D721Med (cell line): ENCODE measurements around the gene RHOD.

ENCODE experiments used
- DNase-seq: peaks from one replicate; pipeline ENCODE4 v3.0.0; 2011; ENCODE audit warnings: low spot score; ENCODE audit not compliant: insufficient read length
- FAIRE-seq: peaks from 2 replicates; lab custom pipeline; 2011; peaks lifted over from hg19 to GRCh38; lab: Jason Lieb, UNC
- CTCF ChIP-seq: IDR thresholded peaks from 2 replicates; pipeline ENCODE4 v1.5.1; 2012; ENCODE audit warnings: mild to moderate bottlenecking, control low read depth; ENCODE audit not compliant: insufficient read depth; ENCODE audit errors: missing control alignments

Gene RHOD

GRCh38 chr11:67111261-67111660 lies 54.6 kb downstream of the RHOD start:
- FAIRE-seq: no peak
- TF ChIP-seq CTCF: no peak
- no peak for DNase-seq

- TF ChIP-seq CTCF: no peak
- DNase-seq (no peak), FAIRE-seq (no peak)
Measured at GRCh38 chr11:67113231-67113721, 56.6 kb downstream of the RHOD start.

GRCh38 chr11:67114275-67114896 lies 57.7 kb downstream of the RHOD start:
- TF ChIP-seq CTCF: no peak
- DNase-seq (no peak), FAIRE-seq (no peak)

- DNase-seq (no peak), FAIRE-seq (no peak)
- no peak for TF ChIP-seq CTCF
Measured at GRCh38 chr11:67116758-67117105, 60.1 kb downstream of the RHOD start.

- FAIRE-seq (no peak), DNase-seq (no peak)
- no peak for TF ChIP-seq CTCF
Measured at GRCh38 chr11:67117176-67117575, 60.5 kb downstream of the RHOD start.

GRCh38 chr11:67117672-67118180 lies 61.1 kb downstream of the RHOD start:
- FAIRE-seq (no peak), DNase-seq (no peak)
- TF ChIP-seq CTCF: no peak

GRCh38 chr11:67118181-67118766 lies 61.6 kb downstream of the RHOD start:
- FAIRE-seq: no peak
- TF ChIP-seq CTCF: no peak
- DNase-seq: no peak
